Cortex of kidney (tissue), 1 donor: ENCODE data around the gene FHL1.
"Not testable (repeated sequence)": the region's sequence is repeated elsewhere in the genome, so short reads cannot be mapped to it uniquely, and the experiment has no call there.

Experiments used
- DNase-seq: peaks from one replicate; lab custom pipeline; 2025; lab: John Stamatoyannopoulos, UW

Gene FHL1

DNA sequence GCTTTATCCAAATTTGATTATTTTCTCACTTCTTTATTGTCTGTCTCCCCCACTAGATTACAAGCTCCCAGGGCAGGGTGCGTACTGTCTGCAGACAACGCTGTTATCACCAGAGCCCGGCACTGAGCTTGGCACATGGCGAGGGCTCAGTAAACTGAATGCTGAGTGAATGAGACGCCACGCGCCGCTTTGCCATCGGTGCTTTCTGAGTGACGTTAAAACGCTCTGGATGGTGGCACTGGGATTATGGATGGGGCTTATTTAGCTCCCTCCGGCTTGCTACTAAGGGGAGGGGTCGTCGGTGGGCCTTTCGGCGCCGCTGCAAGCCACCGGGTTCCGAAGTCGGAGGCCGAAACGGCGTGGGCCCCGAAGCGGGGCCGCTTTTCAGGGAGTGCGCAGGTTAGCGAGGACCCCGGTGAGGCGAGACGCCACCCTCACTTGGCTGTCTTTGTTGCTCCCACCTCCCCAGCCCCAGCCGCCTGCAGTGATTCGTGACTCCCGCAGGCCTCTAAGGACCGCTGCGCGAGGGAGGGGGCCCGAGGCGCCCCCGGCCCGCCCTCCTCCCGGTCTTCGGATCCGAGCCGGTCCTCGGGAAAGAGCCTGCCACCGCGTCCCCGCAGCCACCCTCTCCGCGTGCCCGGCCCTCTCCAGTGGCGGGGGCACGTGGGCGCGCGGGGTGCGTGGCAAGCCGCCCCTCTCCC lies 569 bp upstream of the FHL1 start:
- DNase-seq, result no peak

DNA sequence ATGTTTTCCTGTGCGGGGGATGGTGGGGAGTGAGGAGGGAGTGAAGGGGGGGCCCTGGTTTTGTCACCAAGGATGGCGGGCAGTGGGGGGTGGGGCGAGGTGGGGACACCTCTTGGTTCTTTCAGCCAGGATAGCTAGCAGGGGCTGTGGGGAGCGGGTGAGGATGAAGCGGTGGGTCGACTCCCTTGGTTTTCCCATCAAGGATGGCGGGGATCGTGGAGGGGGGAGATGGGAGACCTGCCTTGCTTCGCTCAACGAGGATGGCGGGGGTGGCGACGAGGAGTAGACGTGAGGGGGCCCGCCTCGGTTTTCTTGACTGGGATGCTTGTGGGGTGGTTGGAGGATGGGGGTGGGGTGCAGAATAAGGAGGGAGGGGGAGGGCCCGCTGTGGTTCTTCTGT lies 643 bp downstream of the FHL1 start:
- no peak for DNase-seq

DNA sequence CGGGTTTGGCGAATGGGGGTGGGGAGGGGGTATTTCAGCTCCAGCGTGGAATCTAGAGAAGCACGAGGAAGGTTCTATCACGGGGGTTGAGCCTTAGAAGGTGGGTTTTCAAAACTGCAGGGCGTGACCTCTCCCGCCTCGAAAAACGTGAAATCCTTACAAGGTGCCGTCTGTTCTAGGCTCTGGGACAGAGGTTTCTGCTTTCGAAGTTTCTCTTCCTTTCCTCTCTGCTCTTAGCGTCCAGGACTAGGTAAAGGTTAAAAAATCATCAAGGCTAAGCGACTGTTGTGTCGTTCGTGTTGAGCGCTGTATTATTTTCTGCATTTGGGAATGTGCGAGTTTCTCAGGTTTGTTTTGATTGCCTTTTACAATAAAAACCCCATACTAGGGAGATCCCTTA lies 1.1 kb downstream of the FHL1 start:
- DNase-seq, result no peak

DNA sequence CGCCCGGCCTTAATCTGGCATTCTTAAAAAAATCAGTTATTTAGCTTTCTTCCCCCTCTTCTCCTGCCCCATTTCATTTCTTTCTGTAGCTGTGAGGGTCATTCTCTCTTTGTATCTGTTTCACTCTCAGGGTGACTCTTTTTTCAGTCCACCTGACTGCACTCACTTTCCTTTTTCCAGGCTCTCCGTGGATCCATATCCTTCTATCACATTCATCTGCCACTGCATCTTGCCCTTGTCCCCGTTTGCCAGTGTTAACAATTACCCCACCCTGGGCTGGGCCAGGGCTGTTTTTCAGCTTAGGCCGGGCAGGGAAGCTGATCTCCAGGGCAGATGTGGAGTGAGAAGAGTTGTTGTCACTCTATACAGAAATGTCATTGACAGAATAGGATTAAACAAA lies 7.7 kb downstream of the FHL1 start:
- DNase-seq, result no peak

DNA sequence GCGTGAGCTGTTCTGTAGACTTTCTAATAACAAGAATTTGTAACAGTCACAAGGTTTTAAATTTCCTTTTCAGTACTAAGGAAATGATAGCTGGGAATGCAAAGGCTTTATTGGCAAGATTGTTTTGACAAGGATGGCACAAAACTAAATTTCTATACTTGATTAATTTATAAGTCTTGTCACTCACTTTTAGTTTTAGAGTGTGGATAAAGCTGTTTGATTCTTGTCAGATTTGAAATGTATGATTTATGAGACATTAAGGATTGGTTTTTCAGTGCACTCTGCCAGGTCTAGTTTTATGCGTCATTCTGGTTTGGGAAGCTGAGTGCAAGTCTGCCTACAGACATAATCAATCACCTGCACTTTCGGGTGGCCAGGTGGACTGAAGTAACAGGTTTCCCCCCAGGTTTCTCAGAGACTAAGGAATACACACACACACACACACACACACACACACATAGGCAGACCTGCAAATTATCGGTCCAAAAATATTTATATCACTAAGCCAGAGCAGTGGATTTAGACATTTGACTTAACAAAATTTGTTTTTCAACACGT lies 9.3 kb downstream of the FHL1 start:
- DNase-seq, result no peak

DNA sequence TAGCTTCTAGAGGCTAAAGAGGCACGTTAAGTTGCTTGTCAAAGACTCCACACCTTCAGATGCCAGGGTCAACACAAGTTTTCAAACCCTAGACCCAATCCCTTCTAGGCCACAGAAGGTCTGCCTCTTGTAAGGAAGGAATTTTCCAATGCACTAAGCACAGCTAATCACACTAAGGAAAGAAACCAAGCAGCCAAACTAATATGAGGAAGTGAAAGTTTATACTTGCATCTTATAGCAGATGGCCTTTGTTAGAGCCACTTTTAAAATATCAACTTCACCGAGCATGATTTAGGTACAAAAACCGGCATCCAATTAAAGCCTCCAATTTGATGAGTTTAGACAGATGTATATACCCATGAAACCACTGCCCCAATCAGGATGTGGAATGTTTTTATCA lies 9.9 kb downstream of the FHL1 start:
- DNase-seq, result no peak

DNA sequence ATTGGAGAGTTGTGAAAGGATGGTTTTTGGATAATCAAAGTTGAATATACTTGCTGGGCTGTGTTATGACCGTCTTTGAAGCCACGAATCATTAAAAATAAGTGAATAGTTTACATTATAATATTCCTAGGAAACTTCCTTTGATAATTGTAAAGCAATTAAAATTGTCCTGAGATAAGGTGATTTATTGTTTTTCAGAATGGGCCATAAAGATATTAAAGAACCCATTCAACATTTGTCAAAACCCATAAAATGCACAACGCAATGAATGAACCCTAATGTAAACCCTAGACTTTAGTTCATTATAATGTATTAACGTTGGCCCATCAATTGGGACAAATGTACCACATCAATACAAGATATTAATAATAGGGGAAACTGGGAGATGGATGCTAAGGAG lies 11.4 kb downstream of the FHL1 start:
- no peak for DNase-seq

DNA sequence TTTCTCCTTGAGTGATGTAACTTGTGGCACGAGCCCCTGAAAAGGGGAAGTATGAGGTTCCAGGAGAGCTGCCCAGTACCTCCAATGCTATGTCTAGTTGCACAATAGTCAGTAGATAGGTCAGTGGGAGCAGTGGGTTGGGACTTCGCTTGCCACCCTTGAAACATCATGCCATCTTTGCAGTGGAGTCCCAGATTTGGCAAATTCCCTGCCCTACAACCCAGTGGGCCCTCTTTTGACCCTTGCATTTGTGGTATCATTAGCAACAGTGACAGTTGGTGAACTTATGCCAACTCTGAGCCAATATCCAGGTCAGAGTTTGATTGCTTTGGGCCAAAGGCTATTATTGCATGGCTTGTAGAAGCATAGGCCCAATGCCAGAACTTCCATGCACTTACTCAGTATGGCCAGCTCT lies 12.3 kb downstream of the FHL1 start:
- no peak for DNase-seq

DNA sequence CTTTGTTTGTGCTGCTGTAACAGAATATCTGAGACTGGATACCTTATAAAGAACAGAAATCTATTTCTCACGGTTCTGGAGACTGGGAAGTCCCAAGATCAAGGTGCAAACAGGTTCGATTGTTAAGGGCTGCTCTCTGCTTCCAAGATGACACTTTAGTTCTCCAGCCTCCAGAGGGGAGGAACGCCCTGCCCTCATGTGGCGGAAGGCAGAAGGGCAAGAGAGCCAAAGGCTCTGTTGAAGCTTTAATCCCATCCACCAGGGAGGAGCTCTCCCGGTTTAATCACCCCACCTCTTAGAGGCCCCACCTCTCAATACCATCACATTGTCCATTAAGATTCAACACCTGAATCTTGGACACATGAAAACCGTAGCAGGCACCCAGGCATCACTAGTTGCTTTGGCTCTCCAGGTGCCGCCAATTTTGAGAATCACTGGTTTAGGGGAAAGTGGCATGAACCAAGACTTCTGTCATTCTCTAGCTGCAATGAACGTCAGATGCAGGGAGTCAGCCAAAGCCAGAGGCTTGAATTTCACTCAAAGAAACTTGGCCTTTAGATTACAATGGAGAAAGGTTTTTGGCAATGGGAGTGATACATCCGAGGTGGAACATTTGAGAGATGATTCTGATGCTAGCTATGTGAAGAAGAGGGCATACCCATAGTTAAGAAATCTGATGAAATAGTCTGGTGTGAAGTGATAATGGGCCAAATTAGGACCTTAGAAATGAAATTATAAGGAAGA lies 15.7 kb downstream of the FHL1 start:
- no peak for DNase-seq

DNA sequence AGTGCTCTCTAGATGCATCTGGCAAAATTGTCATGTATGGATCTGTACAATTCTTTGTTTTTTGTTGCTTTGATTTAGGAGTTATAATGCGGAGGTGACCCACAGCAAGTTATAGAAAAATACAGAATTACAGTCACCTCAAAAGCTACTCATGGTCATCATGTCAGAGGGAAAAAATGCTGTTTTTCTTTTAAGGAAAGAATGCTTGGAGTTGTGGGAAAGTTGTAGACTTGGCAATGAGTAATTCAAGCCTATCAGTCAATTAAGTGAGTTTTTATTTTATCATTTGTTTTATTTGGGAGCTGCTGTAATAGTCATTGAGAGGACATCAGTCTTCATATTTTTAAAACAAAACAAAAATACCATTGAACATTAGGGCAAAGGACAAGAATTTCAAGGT lies 16.4 kb downstream of the FHL1 start:
- no peak for DNase-seq

DNA sequence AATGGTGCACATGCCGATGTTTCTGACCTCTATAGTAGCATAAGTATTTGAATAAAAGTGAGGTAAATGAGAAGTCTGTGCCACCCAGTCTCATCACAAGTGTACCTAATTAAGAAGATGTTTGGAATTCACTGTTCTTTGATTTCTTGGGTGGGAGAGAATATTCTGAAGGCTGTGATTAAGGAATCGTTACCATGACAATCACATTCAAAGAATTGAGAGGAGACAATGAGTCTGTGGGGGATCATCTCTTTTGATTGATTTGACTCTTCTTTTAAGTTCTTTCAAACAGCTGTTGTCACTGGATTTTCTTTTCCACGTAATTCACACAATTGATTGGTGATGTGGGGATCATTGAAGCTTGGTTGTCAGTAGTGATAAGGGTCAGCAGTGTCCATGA lies 18.1 kb downstream of the FHL1 start:
- DNase-seq, result no peak

DNA sequence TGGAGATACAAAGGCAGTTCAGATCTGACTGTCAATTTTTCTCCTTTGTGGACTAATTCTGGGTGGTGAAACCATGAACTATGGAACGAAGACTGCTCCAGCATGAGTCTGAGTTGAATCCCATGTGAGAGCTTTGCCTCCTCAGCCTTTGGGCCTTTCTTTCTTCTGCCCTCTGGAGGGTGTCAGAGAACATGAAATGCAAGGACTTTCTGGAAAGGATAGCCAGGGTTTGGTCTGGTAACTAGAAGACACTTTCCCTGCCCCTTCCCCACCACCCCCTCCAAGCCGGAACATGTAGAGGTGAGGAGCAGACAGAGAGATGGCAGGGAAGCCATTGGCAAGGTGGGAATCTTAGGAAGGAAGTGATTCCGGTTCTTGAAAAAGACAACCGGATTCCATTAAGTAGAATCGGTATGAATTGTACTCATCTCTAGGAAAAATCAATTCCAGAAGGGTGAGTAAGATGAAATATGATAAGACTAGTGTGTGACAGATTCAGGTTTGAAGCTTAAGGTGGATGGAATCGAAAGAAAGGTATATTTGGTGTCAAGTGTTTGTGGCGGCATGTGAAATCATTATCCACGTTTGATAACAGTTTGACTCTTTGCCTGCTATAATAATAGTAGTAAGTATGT lies 19.0 kb downstream of the FHL1 start:
- no peak for DNase-seq

DNA sequence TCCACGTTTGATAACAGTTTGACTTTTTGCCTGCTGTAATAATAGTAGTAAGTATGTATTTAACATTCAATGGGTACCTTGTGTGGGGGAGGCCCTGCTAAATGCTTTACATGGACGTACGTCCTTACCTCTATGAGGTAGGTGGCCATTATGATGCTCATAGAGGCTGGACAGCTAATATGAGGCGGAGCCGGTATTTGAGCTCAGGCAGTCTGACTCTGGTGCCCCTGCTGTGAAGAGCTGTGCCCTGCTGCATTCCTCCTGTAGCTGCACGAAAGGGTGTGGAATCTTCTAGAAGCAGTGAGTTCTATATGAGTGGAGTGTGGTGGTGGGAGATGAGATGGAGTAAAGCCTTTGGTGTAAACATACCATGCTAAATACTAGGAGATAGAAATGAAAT lies 20.7 kb downstream of the FHL1 start:
- not testable (repeated sequence) for DNase-seq

DNA sequence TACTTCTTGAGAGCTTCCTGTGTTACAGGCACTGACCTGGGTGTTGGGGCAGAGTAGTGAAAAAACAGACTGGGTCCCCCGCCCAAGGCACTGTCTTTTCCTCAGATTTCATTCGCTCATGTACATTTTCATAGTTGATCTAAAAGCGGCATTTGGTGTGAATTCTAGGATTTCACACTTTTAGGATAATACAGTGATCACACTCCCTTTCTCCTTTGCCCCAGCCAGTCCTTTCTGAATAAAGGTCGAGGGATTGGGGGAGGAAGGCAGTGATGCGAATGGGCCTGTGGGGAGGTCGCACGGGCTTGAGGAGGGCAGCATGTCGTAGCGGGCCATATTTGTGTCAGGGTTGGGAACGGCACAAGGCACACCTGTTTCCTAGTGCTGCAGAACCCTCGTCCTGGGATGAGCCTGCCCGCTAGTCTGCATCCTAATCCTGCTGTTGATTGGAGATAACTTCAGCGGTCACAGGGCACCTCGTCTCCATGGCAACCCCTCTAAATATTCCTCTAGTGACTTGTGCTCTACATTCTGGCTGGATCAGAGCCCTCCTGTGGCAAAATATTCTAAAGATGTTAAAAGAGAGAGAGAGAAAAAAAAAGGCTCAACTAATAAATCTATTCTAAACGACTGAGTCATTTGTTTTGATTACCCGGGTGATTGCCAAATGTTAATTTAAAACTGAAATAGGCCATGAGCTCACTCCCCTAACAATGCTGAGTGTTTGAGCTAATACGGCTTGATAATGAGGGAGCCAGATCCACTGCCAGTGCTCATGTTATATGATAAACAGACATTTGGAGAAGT lies 21.8 kb downstream of the FHL1 start:
- no peak for DNase-seq

DNA sequence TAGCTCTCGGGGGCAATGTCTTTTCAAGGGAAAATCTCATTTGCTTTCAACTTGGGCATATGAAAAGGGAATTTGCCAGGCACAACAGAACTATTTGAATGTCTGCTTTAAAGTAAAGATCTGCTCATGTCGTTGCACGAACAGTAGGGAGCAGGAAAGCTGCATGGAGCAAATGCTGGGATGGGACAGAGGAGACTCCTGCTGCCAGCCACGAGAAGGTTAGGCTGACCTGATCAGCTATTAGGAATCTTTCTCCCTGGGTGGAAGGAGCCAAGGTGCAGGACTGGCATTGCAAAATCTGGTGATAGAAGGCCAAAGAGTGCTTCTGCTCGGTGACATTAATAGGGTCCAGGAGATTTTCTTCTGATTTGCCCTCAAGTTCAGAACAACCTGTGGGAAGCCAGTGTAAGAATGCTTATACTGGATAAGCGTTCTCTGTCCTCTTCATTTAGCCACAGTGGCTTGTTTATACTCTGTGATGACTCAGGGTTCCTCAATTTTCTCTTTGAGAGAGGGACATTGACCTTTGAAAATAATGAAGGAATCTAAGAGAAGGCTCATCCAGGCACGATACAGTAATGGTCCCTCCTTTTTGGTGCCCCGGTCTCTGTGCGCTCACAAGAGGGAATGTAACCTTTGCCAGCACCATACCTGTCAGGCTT lies 22.9 kb downstream of the FHL1 start:
- no peak for DNase-seq

DNA sequence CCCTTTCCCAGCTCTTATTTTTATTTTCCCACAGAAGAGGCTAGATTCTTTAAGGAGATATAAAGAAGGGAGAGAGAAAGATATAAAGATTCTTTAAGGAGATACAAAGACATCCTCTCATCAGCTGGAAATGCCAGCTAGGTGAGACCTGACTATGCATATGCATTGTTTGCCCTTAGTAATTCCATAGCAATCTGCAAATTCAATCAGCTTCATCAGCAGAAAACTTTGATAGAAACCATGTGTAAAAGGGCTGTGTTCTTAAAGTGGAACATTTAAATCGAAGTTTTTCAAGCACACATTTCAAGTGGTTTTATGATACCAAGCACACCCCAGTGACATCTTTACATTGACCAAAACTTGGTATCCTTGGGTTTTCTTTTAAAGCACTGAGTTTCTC lies 24.1 kb downstream of the FHL1 start:
- DNase-seq, result no peak

DNA sequence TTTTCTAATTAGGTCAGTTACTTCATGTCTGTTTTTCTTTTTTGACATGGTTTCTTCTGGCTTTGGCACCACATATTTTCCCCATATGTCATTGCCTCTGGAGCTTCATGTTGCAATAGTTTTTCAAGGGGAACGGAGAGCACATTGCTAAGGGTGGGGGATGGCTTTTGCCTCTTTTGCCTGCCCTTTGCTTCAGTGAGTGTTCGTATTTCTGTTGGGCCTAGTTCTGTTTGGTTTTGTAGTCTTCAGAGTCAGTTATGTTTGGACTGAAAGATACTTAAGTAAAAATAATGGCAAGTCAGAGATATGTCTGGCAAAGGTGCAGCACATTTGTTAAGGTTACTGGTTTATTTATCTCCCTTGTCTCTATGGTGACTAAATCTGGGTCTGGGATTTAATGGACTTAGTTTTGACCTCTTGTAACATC lies 29.1 kb downstream of the FHL1 start:
- no peak for DNase-seq

DNA sequence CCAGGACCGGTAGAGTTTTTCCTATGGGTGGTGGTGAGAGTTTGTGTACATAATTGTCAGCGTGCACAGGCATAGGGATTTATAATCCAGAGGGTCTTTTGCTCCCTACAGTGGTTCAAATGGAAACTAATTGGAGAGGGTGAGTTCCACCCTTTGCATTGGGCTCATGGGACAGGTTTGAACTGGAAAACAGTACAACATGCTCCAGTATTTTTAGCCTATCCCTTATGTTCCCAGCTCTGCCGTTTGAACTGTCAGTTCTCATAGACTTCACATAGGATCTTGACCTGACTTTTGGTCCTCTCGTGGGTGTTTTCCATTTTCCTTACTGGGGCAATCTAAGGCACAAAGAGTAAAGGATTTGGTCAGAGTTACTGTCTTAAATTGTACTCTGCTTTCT lies 31.8 kb downstream of the FHL1 start:
- no peak for DNase-seq

DNA sequence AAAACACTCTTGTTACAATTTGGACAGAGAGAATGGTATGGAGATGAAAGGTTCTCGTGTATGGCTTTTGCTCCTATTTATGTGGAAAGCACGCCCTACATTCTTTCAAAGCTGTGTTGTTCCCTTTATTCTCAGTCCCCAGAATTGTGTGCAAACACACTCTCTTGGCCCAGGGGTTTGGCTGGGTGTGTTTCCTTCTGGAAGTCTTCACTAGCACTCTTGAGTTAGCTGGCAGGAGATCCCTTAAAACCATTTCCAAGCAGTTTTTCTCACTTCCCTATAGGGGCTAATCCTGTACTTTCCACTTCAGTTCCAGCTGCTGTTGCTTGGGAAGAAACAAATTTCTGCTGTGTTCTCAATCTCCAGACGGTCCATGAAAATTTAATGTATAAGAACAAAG lies 35.1 kb downstream of the FHL1 start:
- DNase-seq, result no peak

DNA sequence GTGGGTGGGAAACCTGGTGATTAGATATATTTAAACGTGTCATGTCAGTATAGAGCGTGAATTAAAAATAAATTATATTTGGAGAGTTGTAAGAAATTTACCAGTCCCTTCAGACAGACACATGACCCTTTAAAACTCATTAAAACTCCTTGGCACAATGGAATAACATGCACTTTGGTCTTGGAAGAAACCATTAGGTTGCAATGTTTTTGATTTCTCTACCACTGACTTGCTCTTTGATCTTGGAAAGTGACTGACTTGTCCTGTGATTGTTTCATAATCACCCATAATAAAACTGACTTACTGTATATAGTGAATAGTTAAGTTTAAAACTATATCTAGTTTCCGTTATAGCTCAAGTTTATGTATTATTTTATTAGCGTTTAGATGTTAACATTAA lies 35.8 kb downstream of the FHL1 start:
- DNase-seq, result no peak

DNA sequence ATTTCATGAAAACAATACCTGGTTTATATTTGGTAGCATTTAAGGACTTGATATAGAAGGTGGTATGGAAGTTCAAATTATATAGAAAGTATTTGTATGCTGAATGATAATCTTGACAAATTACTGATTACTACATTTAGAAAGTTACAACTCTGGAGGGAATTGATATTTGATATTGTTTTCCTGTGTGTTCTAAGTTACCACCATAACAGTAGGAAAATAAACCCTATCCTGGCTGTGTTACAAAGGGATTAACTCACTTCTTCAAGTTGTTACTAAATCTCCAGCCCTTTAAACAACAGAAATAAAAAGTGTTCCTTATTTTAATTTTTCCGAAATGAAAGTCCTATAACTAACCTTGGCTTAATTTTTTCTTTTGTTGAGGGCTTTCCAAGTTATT lies 36.6 kb downstream of the FHL1 start:
- DNase-seq, result no peak
